Keratinocyte (primary cell): ENCODE measurements around the gene FBLN5.

Experiments
- EZH2 ChIP-seq: IDR thresholded peaks from one replicate; pipeline ENCODE4 v1.6.1; 2012; ENCODE audit warnings: inconsistent platforms, mild to moderate bottlenecking, low read length, moderate library complexity
- TF ChIP-seq, protein P1 (sequence below), 3 experiments: IDR thresholded peaks in 1 of 3; conservative IDR thresholded peaks in 1 of 3; optimal IDR thresholded peaks in 1 of 3; 2 replicates in 2 of 3; 3 replicates in 1 of 3; pipeline versions ENCODE3 to v1.5.1; 2011; ENCODE audit warnings: low read length in 3 of 3, mild to moderate bottlenecking in 3 of 3, moderate library complexity in 2 of 3, control low read depth in 1 of 3, inconsistent platforms in 1 of 3; ENCODE audit not compliant: insufficient read depth in 2 of 3; ENCODE audit errors: extremely low read depth in 1 of 3

GRCh38 chr14:91903070-91903469 lies 44.4 kb downstream of the FBLN5 start:
- TF ChIP-seq, protein P1, sequence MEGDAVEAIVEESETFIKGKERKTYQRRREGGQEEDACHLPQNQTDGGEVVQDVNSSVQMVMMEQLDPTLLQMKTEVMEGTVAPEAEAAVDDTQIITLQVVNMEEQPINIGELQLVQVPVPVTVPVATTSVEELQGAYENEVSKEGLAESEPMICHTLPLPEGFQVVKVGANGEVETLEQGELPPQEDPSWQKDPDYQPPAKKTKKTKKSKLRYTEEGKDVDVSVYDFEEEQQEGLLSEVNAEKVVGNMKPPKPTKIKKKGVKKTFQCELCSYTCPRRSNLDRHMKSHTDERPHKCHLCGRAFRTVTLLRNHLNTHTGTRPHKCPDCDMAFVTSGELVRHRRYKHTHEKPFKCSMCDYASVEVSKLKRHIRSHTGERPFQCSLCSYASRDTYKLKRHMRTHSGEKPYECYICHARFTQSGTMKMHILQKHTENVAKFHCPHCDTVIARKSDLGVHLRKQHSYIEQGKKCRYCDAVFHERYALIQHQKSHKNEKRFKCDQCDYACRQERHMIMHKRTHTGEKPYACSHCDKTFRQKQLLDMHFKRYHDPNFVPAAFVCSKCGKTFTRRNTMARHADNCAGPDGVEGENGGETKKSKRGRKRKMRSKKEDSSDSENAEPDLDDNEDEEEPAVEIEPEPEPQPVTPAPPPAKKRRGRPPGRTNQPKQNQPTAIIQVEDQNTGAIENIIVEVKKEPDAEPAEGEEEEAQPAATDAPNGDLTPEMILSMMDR (optimal IDR thresholded peaks at IDR 0.05 in 1 of 3, IDR thresholded peaks at IDR 0.05 in 1 of 3, conservative IDR thresholded peaks at IDR 0.05 in 1 of 3; ENCODE audit: extremely low read depth in 1 of 3, insufficient read depth in 2 of 3, low read length in 3 of 3), result no peak
- no peak for TF ChIP-seq EZH2
